ENCODE results near the gene AIG1.
"Not testable (repeated sequence)": the region's sequence is repeated elsewhere in the genome, so short reads cannot be mapped to it uniquely, and the experiment has no call there.

AIG1 gene

GRCh38 chr6:143040018-143040417 is 20.7 kb upstream of the AIG1 start:
- no peak for DNase-seq (ENCODE audit: low spot score)
- TF ChIP-seq CTCF (IDR thresholded peaks at IDR 0.05), result no peak

GRCh38 chr6:143044345-143044744 is 16.3 kb upstream of the AIG1 start:
- H3K27ac ChIP-seq; H3K4me3 ChIP-seq; DNase-seq (ENCODE audit: low spot score): not testable (repeated sequence)

More at GRCh38 chr6:143040018-143040417, 20.7 kb upstream of the AIG1 start:
- H3K4me3 ChIP-seq, result no peak overlapping the region
- no peak overlapping the region for H3K27ac ChIP-seq

GRCh38 chr6:143049611-143050010 is 11.1 kb upstream of the AIG1 start:
- no peak for DNase-seq (ENCODE audit: low spot score)
- Histone ChIP-seq H3K4me3 (no peak overlapping the region), H3K27ac (no peak overlapping the region)
- TF ChIP-seq CTCF (IDR thresholded peaks at IDR 0.05), result no peak

- no peak for TF ChIP-seq CTCF (IDR thresholded peaks at IDR 0.05)
- DNase-seq (ENCODE audit: low spot score), result no peak
- Histone ChIP-seq H3K4me3 (no peak overlapping the region), H3K27ac (no peak overlapping the region)
These were observed 10.2 kb upstream of the AIG1 start for GRCh38 chr6:143050509-143050908.

- DNase-seq (ENCODE audit: low spot score), result no peak
- no peak overlapping the region for H3K4me3 ChIP-seq
- H3K27ac ChIP-seq, result no peak overlapping the region
- no peak for TF ChIP-seq CTCF (IDR thresholded peaks at IDR 0.05)
These were observed 8.4 kb upstream of the AIG1 start for GRCh38 chr6:143052282-143052681.

- H3K27ac ChIP-seq, result no peak overlapping the region
- no peak for TF ChIP-seq CTCF (IDR thresholded peaks at IDR 0.05)
- H3K4me3 ChIP-seq, result no peak overlapping the region
- DNase-seq (ENCODE audit: low spot score), result no peak
These were observed 6.8 kb upstream of the AIG1 start for GRCh38 chr6:143053856-143054255.

GRCh38 chr6:143054329-143054728 is 6.4 kb upstream of the AIG1 start:
- Histone ChIP-seq H3K4me3 (no peak overlapping the region), H3K27ac (no peak overlapping the region)
- no peak for DNase-seq (ENCODE audit: low spot score)
- no peak for TF ChIP-seq CTCF (IDR thresholded peaks at IDR 0.05)

GRCh38 chr6:143055213-143055612 is 5.5 kb upstream of the AIG1 start:
- no peak for DNase-seq (ENCODE audit: low spot score)
- Histone ChIP-seq H3K4me3 (no peak overlapping the region), H3K27ac (no peak overlapping the region)
- no peak for TF ChIP-seq CTCF (IDR thresholded peaks at IDR 0.05)

Measured in coronary artery (tissue), 2 donors.